HG03558 (cell line): ENCODE data around the gene COX6A1.
"Not testable (repeated sequence)": the region's sequence is repeated elsewhere in the genome, so short reads cannot be mapped to it uniquely, and the experiment has no call there.

Experiments used
- ATAC-seq: cut with Tn5 transposase; IDR thresholded peaks from one replicate; pipeline ENCODE4 v1.9.1; 2021; ENCODE audit warnings: moderate number of reproducible peaks; ENCODE audit not compliant: unreplicated experiment; ENCODE audit errors: extremely low read depth

The COX6A1 gene

GRCh38 chr12:120466560-120467315, 28.8 kb downstream of the COX6A1 start:
- ATAC-seq, result no peak

GRCh38 chr12:120467439-120467838, 29.5 kb downstream of the COX6A1 start:
- no peak for ATAC-seq

- ATAC-seq, result no peak
These were observed 30.5 kb downstream of the COX6A1 start for GRCh38 chr12:120468325-120468820.

- no peak for ATAC-seq
These were observed 31.0 kb downstream of the COX6A1 start for GRCh38 chr12:120468821-120469449.

GRCh38 chr12:120469450-120470149, 31.7 kb downstream of the COX6A1 start, which contains the start of gene SRSF9:
TSS of gene SRSF9 (minus strand) at chr12:120469748. CDS start at chr12:120469609, 139 bp downstream.
- ATAC-seq, result peak; percentile 78

- ATAC-seq, result no peak
These were observed 32.4 kb downstream of the COX6A1 start for GRCh38 chr12:120470150-120470784.

GRCh38 chr12:120472521-120472920, 34.6 kb downstream of the COX6A1 start:
- ATAC-seq, result no peak

GRCh38 chr12:120473807-120474615, 36.1 kb downstream of the COX6A1 start:
- ATAC-seq, result no peak

GRCh38 chr12:120474616-120474960, 36.7 kb downstream of the COX6A1 start:
- ATAC-seq, result no peak

GRCh38 chr12:120475643-120476042, 37.7 kb downstream of the COX6A1 start:
- ATAC-seq, result no peak

GRCh38 chr12:120479458-120479857, 41.5 kb downstream of the COX6A1 start:
- ATAC-seq, result no peak

- no peak for ATAC-seq
These were observed 42.3 kb downstream of the COX6A1 start for GRCh38 chr12:120480211-120480610.

- ATAC-seq, result no peak
These were observed 43.3 kb downstream of the COX6A1 start for GRCh38 chr12:120481022-120481767.

GRCh38 chr12:120483621-120484020, 45.7 kb downstream of the COX6A1 start:
- no peak for ATAC-seq

GRCh38 chr12:120485961-120486881, 48.3 kb downstream of the COX6A1 start:
- no peak for ATAC-seq

GRCh38 chr12:120487552-120487951, 49.6 kb downstream of the COX6A1 start:
- ATAC-seq, result not testable (repeated sequence)

GRCh38 chr12:120488057-120488640, 50.2 kb downstream of the COX6A1 start:
- ATAC-seq, result no peak

- no peak for ATAC-seq
These were observed 51.1 kb downstream of the COX6A1 start for GRCh38 chr12:120489018-120489417.
